Lower lobe of right lung (tissue), 2 donors: ENCODE results near the gene SRSF4. TPM values are rescaled to one million over a fixed set of nuclear protein-coding genes. Genes with fewer than 3 reads are reported as not detected.

ENCODE experiments used
- ATAC-seq, 2 donors: fragments of 200-7000 bp; cut with Tn5 transposase; one replicate each; pipeline ENCODE4 v1.9.1; 2020 to 2022; ENCODE audit warnings: mild to moderate bottlenecking in 2 of 2, moderate library complexity in 2 of 2
- DNase-seq: peaks from one replicate; pipeline ENCODE4 v3.0.0-alpha.2; 2020
- H3K27ac ChIP-seq: fragments of 200-600 bp; one replicate; pipeline ENCODE4 v1.8.0; 2022
- H3K27me3 ChIP-seq: fragments of 200-600 bp; one replicate; pipeline ENCODE4 v1.8.0; 2022; ENCODE audit warnings: low read depth
- H3K36me3 ChIP-seq: fragments of 200-600 bp; one replicate; pipeline ENCODE4 v1.8.0; 2022; ENCODE audit warnings: mild to moderate bottlenecking
- H3K4me1 ChIP-seq: fragments of 200-600 bp; one replicate; pipeline ENCODE4 v1.8.0; 2022
- H3K4me3 ChIP-seq: fragments of 200-600 bp; one replicate; pipeline ENCODE4 v1.8.0; 2022; ENCODE audit warnings: mild to moderate bottlenecking
- H3K9me3 ChIP-seq: fragments of 200-600 bp; one replicate; pipeline ENCODE4 v1.8.0; 2022
- intact Hi-C: fragments of 100-400 bp; cut with DNase I; formaldehyde crosslinking; loops from one replicate; pipeline ENCODE4 v1.11.0; 2022
- total RNA-seq: library from RNA; stranded (reverse); fragmentation: NEBNext Ultra II Directional; extraction: Animal tissue kit (Norgen Biotek cat#: 25700); gene quantifications from one replicate; pipeline ENCODE4 v1.2.1, GENCODE V29; 2021
- TF ChIP-seq, protein P1 (sequence below): fragments of 200-600 bp; IDR thresholded peaks from one replicate; pipeline ENCODE4 v1.8.0; 2022; ENCODE audit warnings: antibody characterized with exemption, mild to moderate bottlenecking
- donor health status: DM: no; HTN: yes; CAD: no; lungs with severe emphysema.

Gene SRSF4
- total RNA-seq, 1 donor from 2014 or later, result 73.9 TPM

GRCh38 chr1:29123887-29124365 lies 57.8 kb downstream of the SRSF4 start, which contains the start of gene TMEM200B:
Gene TMEM200B, minus strand, starts transcription at chr1:29123903. Its CDS starts 2,075 bp downstream, at chr1:29121828.
- Histone ChIP-seq H3K27me3 (peaks cover 48% of the 10 kb centered on the region), H3K4me1 (peaks cover 27% of the 10 kb centered on the region), H3K27ac (peak within 1 kb of the TSS; percentile 91), H3K9me3 (no peaks in the 10 kb centered on the region), H3K36me3 (peaks cover 3% of the 10 kb centered on the region), H3K4me3 (peak within 1 kb of the TSS; percentile 70)
- TF ChIP-seq, protein P1, sequence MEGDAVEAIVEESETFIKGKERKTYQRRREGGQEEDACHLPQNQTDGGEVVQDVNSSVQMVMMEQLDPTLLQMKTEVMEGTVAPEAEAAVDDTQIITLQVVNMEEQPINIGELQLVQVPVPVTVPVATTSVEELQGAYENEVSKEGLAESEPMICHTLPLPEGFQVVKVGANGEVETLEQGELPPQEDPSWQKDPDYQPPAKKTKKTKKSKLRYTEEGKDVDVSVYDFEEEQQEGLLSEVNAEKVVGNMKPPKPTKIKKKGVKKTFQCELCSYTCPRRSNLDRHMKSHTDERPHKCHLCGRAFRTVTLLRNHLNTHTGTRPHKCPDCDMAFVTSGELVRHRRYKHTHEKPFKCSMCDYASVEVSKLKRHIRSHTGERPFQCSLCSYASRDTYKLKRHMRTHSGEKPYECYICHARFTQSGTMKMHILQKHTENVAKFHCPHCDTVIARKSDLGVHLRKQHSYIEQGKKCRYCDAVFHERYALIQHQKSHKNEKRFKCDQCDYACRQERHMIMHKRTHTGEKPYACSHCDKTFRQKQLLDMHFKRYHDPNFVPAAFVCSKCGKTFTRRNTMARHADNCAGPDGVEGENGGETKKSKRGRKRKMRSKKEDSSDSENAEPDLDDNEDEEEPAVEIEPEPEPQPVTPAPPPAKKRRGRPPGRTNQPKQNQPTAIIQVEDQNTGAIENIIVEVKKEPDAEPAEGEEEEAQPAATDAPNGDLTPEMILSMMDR, result no peak
- DNase-seq (no peak), ATAC-seq (peak; percentile 35 to 36)
- intact Hi-C loops, result no loop called here

DNA sequence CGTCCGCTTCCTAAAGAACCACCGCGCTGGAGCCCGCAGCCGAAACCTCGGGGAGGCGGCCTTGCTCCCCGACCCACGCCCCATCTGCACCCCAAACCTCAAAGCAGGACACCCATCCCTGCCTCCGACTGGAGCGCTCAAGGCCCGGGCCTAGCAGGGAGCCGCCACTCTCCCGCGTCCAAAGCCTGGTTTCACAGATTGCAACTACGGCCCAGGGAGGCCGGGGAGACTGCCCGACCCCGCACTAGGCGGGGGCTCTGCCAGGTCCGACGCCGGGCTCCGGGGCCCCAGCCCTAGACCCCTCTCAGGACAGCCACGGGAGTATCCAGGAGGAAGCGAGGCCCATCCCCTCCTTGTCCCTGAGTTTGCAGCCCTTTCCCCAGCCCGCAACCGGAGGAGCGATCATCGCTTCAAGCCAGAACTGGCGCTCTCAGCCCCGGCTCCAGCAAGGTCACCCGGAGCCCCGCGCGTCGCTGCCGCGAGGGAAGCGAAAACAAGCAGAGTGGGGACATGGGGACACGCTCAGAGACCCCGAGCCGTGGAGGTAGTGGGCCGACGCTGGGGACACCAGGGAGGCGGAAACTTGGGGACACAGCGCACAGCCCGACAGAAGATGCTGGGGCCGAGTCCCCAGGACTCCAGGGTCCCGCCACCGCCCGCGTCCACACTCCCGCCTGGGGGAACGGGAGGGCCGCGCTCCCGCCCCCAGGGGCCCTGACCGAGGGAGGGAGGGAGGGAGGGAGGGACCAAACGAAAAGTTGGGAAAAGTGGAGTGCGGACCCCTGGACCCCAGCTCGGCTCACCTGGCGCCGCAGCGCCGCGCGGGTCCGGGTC lies 58.4 kb downstream of the SRSF4 start:
- DNase-seq, result no peak
- TF ChIP-seq, protein P1, result no peak
- intact Hi-C loops, result no loop called here
- Histone ChIP-seq H3K4me3 (peak overlapping the region; percentile 70), H3K36me3 (peaks cover 6% of the 10 kb centered on the region), H3K4me1 (peaks cover 27% of the 10 kb centered on the region), H3K27ac (peak overlapping the region; percentile 91), H3K9me3 (no peaks in the 10 kb centered on the region), H3K27me3 (peaks cover 48% of the 10 kb centered on the region)
- peak; percentile 2 to 4 for ATAC-seq

- peak overlapping the region; percentile 91 for H3K27ac ChIP-seq
- H3K4me3 ChIP-seq, result peak overlapping the region; percentile 70
- H3K4me1 ChIP-seq, result peaks cover 27% of the 10 kb centered on the region
- H3K36me3 ChIP-seq, result peaks cover 10% of the 10 kb centered on the region
- TF ChIP-seq, protein P1, result no peak
- DNase-seq (peak; percentile 50), ATAC-seq (peak; percentile 45 to 49)
- H3K9me3 ChIP-seq, result no peaks in the 10 kb centered on the region
- peaks cover 48% of the 10 kb centered on the region for H3K27me3 ChIP-seq
- intact Hi-C loops, result no loop called here
Observed at GRCh38 chr1:29122682-29123052, 59.0 kb downstream of the SRSF4 start.

GRCh38 chr1:29121936-29122681 lies 59.6 kb downstream of the SRSF4 start:
- ATAC-seq, result peak in 1 of 2 donors; percentile 2
- peaks cover 27% of the 10 kb centered on the region for H3K4me1 ChIP-seq
- no peaks in the 10 kb centered on the region for H3K9me3 ChIP-seq
- TF ChIP-seq, protein P1, result no peak
- intact Hi-C loops, result no loop called here
- peak overlapping the region; percentile 91 for H3K27ac ChIP-seq
- DNase-seq, result peak; percentile 54
- H3K4me3 ChIP-seq, result peak overlapping the region; percentile 70
- H3K36me3 ChIP-seq, result peaks cover 16% of the 10 kb centered on the region
- peaks cover 48% of the 10 kb centered on the region for H3K27me3 ChIP-seq

DNA sequence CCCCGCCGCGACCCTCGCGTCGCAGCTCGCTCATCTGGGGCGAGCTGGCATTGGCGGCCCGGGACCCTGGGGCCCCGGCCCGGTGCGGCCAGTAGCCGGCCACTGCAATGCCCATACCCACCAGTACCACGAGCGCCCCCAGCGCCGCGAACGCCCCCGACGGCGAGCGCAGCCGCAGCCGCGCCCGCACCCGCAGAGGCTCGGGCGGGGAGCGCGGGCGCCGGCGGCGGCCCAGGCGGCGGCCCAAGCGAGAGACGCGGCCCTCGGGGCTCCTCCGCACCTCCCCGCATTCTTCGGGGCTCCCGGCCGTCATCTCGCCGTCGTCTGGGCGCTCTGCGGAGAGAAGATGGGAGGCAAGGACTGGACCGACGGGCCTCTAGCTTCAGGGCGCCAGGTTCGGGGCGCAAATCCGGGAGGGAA lies 60.2 kb downstream of the SRSF4 start:
- H3K27ac ChIP-seq, result peak overlapping the region; percentile 91
- intact Hi-C loops, result no loop called here
- no peak for DNase-seq
- peaks cover 48% of the 10 kb centered on the region for H3K27me3 ChIP-seq
- H3K36me3 ChIP-seq, result peaks cover 22% of the 10 kb centered on the region
- no peaks in the 10 kb centered on the region for H3K9me3 ChIP-seq
- peaks cover 27% of the 10 kb centered on the region for H3K4me1 ChIP-seq
- ATAC-seq, result no peak
- TF ChIP-seq, protein P1, result peak; percentile 16
- H3K4me3 ChIP-seq, result peak overlapping the region; percentile 70
